Neural cell (in vitro differentiated cells): ENCODE results near the gene MEIOB.

ENCODE experiments used
- TF ChIP-seq, protein P1 (sequence below): fragments of 450-650 bp; IDR thresholded peaks from 2 replicates; pipeline ENCODE4 v1.5.1; 2014; ENCODE audit warnings: antibody characterized with exemption, mild to moderate bottlenecking, moderate library complexity; ENCODE audit not compliant: poor library complexity, severe bottlenecking
- TF ChIP-seq, protein P2 (sequence below): IDR thresholded peaks from 2 replicates; pipeline ENCODE4 v1.6.1; 2012; ENCODE audit warnings: borderline replicate concordance

DNA sequence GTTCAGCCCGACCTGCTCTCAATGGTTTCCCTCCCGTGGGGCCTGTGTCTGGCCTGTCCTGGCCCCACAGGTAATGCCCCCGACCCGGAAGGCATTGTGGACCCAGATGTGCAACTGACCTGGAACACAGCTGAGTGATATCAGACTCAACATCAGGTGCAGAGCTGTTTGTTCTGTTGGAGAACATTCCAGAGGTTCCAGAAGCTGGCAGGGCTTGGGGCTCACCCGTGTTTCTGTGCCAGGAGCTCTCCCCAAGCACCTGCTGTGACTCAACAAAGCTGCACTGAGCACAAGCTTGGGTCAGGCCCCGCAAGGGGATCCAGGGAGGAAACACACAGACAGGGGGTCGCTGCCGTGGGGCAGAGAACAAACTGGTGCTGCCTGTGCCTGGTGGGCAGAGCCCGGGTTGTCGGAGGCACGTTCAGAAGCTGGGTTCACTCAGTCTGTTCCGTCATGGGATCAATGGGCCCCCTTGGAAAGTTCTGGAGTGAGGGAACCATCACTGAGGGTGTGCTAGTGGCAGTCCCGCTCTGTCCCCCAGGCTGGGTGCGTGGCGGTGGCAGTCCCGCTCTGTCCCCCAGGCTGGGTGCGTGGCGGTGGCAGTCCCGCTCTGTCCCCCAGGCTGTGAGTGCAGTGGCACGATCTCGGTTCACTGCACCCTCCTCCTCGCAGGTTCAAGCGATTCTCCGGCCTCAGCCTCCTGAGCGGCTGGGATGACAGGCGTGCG is 24.1 kb upstream of the MEIOB start:
- TF ChIP-seq, protein P1, sequence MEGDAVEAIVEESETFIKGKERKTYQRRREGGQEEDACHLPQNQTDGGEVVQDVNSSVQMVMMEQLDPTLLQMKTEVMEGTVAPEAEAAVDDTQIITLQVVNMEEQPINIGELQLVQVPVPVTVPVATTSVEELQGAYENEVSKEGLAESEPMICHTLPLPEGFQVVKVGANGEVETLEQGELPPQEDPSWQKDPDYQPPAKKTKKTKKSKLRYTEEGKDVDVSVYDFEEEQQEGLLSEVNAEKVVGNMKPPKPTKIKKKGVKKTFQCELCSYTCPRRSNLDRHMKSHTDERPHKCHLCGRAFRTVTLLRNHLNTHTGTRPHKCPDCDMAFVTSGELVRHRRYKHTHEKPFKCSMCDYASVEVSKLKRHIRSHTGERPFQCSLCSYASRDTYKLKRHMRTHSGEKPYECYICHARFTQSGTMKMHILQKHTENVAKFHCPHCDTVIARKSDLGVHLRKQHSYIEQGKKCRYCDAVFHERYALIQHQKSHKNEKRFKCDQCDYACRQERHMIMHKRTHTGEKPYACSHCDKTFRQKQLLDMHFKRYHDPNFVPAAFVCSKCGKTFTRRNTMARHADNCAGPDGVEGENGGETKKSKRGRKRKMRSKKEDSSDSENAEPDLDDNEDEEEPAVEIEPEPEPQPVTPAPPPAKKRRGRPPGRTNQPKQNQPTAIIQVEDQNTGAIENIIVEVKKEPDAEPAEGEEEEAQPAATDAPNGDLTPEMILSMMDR, result no peak
- TF ChIP-seq, protein P2, sequence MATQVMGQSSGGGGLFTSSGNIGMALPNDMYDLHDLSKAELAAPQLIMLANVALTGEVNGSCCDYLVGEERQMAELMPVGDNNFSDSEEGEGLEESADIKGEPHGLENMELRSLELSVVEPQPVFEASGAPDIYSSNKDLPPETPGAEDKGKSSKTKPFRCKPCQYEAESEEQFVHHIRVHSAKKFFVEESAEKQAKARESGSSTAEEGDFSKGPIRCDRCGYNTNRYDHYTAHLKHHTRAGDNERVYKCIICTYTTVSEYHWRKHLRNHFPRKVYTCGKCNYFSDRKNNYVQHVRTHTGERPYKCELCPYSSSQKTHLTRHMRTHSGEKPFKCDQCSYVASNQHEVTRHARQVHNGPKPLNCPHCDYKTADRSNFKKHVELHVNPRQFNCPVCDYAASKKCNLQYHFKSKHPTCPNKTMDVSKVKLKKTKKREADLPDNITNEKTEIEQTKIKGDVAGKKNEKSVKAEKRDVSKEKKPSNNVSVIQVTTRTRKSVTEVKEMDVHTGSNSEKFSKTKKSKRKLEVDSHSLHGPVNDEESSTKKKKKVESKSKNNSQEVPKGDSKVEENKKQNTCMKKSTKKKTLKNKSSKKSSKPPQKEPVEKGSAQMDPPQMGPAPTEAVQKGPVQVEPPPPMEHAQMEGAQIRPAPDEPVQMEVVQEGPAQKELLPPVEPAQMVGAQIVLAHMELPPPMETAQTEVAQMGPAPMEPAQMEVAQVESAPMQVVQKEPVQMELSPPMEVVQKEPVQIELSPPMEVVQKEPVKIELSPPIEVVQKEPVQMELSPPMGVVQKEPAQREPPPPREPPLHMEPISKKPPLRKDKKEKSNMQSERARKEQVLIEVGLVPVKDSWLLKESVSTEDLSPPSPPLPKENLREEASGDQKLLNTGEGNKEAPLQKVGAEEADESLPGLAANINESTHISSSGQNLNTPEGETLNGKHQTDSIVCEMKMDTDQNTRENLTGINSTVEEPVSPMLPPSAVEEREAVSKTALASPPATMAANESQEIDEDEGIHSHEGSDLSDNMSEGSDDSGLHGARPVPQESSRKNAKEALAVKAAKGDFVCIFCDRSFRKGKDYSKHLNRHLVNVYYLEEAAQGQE, result no peak
